NCI-H226 (cell line): ENCODE results near the gene BANK1.
"Not testable (repeated sequence)": the region's sequence is repeated elsewhere in the genome, so short reads cannot be mapped to it uniquely, and the experiment has no call there.

Experiments
- DNase-seq: peaks from one replicate; pipeline ENCODE4 v3.0.0-alpha.2; 2015

The BANK1 gene

GRCh38 chr4:101824500-101824899 is 34.0 kb downstream of the BANK1 start:
- no peak for DNase-seq

- DNase-seq: no peak
Observed at GRCh38 chr4:101825953-101826352, 35.4 kb downstream of the BANK1 start.

- no peak for DNase-seq
Observed at GRCh38 chr4:101831816-101832215, 41.3 kb downstream of the BANK1 start.

- no peak for DNase-seq
Observed at GRCh38 chr4:101833480-101833879, 43.0 kb downstream of the BANK1 start.

- DNase-seq: peak; percentile 33
Observed at GRCh38 chr4:101835121-101835904, 44.8 kb downstream of the BANK1 start.

GRCh38 chr4:101843054-101843453 is 52.5 kb downstream of the BANK1 start:
- no peak for DNase-seq

GRCh38 chr4:101846550-101846949 is 56.0 kb downstream of the BANK1 start:
- DNase-seq: peak; percentile 1

GRCh38 chr4:101850698-101851097 is 60.2 kb downstream of the BANK1 start:
- no peak for DNase-seq

GRCh38 chr4:101851672-101852071 is 61.1 kb downstream of the BANK1 start:
- DNase-seq: no peak

- DNase-seq: no peak
Observed at GRCh38 chr4:101853028-101853427, 62.5 kb downstream of the BANK1 start.

GRCh38 chr4:101853691-101854090 is 63.2 kb downstream of the BANK1 start:
- DNase-seq: no peak

- DNase-seq: no peak
Observed at GRCh38 chr4:101855239-101855638, 64.7 kb downstream of the BANK1 start.

GRCh38 chr4:101856149-101856548 is 65.6 kb downstream of the BANK1 start:
- DNase-seq: no peak

- DNase-seq: no peak
Observed at GRCh38 chr4:101857176-101857575, 66.6 kb downstream of the BANK1 start.

- DNase-seq: no peak
Observed at GRCh38 chr4:101858641-101859040, 68.1 kb downstream of the BANK1 start.

- no peak for DNase-seq
Observed at GRCh38 chr4:101862595-101862994, 72.1 kb downstream of the BANK1 start.

GRCh38 chr4:101864660-101865059 is 74.1 kb downstream of the BANK1 start:
- no peak for DNase-seq

GRCh38 chr4:101865501-101866062 is 75.1 kb downstream of the BANK1 start:
- DNase-seq: no peak

- DNase-seq: no peak
Observed at GRCh38 chr4:101870874-101871273, 80.3 kb downstream of the BANK1 start.

GRCh38 chr4:101871962-101872676 is 81.6 kb downstream of the BANK1 start:
- DNase-seq: no peak

GRCh38 chr4:101885574-101885973 is 95.0 kb downstream of the BANK1 start:
- no peak for DNase-seq

GRCh38 chr4:101886826-101887225 is 96.3 kb downstream of the BANK1 start:
- DNase-seq: no peak

GRCh38 chr4:101888472-101888871 is 97.9 kb downstream of the BANK1 start:
- no peak for DNase-seq

GRCh38 chr4:101905527-101905926 is 115.0 kb downstream of the BANK1 start:
- not testable (repeated sequence) for DNase-seq
